Stimulated activated CD8-positive, alpha-beta memory T cell treated with anti-CD3 and anti-CD28 coated beads, Interleukin-4, amount 100 ng/mL, for 24 hours (primary cell): ENCODE results near the gene KRTAP20-2.

Experiments
- DNase-seq: peaks from one replicate; pipeline ENCODE4 v3.0.0-alpha.2; 2020; ENCODE audit warnings: low read depth

Gene KRTAP20-2

DNA sequence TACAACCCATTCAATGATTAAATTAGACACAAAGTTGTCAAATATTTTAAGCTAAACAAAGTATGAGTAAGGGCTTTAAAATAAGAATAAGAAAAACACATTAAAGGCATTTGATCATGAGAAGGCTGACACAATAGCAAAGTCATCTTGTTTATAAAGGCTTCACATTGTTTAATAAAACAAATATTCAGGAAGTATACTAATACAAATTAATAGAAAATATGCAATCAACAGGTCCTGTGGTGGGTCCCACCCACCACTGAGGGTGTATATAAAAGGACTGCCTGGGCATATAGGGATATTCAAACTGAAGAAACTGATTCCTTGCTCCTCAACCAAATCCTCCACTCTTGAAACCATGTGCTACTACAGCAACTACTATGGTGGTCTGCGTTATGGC, at the start of gene KRTAP20-2:
Gene KRTAP20-2, plus strand, starts transcription at position 301 of the 400 bp plus-strand sequence. Its CDS starts 58 bp downstream, at position 359.
- no peak for DNase-seq

- no peak for DNase-seq
These were observed 44.7 kb upstream of the KRTAP20-2 start, which contains the start of gene KRTAP22-2 for GRCh38 chr21:30590297-30590696. Gene KRTAP22-2, minus strand, starts transcription at chr21:30590397.

- DNase-seq = no peak
These were observed 42.9 kb upstream of the KRTAP20-2 start, which contains the start of gene KRTAP6-3 for GRCh38 chr21:30592140-30592539. Gene KRTAP6-3, plus strand, starts transcription at chr21:30592440. Its CDS starts 6 bp downstream, at chr21:30592446.

- no peak for DNase-seq
These were observed 36.2 kb upstream of the KRTAP20-2 start, which contains the start of gene KRTAP6-2 for GRCh38 chr21:30598802-30599201. Gene KRTAP6-2, minus strand, starts transcription at chr21:30598902. Its CDS starts 28 bp downstream, at chr21:30598874.

DNA sequence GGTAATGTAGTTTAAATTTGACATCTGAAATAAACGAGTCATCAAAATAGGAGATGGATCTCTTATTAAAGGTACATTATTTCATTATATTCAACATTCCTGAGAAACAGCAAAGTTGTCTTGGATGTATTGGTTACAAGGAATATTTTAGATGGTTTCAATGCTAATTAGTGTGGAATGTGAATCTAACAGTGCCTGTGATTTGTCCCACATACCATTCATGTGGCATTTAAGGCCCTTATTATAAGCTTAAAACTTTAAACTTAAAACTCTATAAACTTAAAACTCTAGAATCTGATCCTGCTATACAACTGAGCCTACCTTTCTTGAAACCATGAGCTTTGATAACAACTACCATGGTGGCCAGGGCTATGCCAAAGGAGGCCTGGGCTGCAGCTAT, 34.2 kb upstream of the KRTAP20-2 start, which contains the start of gene KRTAP22-1:
Gene KRTAP22-1, plus strand, starts transcription at position 301 of the 400 bp plus-strand sequence.
- no peak for DNase-seq

GRCh38 chr21:30605968-30606367, 29.0 kb upstream of the KRTAP20-2 start:
- DNase-seq = no peak

DNA sequence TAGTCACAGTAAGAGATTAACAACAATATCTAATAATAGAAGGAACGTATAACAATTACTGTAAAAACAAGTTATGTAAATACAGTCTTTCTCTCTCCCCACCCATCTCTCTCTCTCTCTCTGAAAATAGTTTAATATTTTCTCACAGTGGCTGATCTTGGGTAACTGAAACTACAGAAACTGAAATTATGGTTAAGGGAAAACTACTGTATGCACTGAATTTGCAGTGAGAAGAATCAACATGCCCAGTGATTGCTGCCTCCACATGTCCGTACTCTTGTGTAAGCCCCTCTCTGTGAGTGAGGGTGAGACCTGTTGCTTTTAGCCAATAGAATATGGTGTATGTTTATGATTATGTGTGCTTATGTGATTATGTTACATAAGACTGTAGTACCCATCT, 22.9 kb upstream of the KRTAP20-2 start:
- DNase-seq = no peak

DNA sequence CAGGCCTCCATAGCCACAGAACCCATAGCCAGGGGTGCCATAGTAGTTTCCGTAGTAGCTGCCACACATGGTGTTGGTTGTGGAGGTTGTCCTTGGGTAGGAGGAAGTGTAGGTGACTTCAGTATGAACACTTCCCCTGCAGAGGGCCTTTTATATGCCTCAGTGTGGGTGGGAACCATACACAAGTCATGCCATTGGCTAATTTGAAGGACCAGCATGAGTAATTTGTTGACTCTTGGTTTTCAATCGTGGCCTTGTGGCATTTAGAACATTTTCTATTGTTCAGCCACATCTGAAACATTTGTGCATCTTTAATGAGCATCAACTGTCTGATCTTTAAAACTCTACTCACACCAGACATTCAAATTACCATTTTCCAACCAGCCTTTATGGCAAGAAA, 21.2 kb upstream of the KRTAP20-2 start, which contains the start of gene KRTAP6-1:
Gene KRTAP6-1, minus strand, starts transcription at position 95 of the 400 bp plus-strand sequence. Its CDS starts 26 bp downstream, at position 69.
- DNase-seq = no peak

DNA sequence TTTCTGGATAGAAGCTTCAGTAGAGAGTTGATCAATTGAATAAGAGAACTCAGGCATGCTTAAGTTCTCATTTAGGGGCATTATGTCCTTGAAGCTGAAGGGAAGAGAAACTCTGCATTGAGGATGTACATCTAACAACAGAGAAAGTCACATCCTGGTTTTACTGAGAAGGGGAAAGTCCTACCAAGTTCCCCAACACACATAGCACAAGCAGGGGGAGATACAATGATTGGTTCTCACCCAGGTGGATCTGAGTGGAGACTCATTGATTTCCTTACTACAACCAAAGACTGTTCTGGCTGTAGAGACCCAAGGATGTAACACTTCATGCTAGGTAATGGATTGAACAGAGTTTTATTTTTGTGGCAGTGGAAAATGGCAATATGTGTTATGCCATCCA, 19.8 kb upstream of the KRTAP20-2 start:
- DNase-seq = no peak

- DNase-seq = no peak
These were observed 18.9 kb upstream of the KRTAP20-2 start, which contains the start of gene KRTAP20-1 for GRCh38 chr21:30616125-30616524. Gene KRTAP20-1, plus strand, starts transcription at chr21:30616425. Its CDS starts 30 bp downstream, at chr21:30616455.

- DNase-seq = no peak
These were observed 14.9 kb upstream of the KRTAP20-2 start for GRCh38 chr21:30620080-30620479.

GRCh38 chr21:30620522-30620921, 14.5 kb upstream of the KRTAP20-2 start, which contains the start of gene KRTAP20-4:
Gene KRTAP20-4, plus strand, starts transcription at chr21:30620627.
- DNase-seq = no peak

GRCh38 chr21:30623362-30623761, 11.6 kb upstream of the KRTAP20-2 start:
- no peak for DNase-seq

GRCh38 chr21:30625449-30626165, 9.4 kb upstream of the KRTAP20-2 start:
- DNase-seq = no peak

GRCh38 chr21:30628109-30628508, 6.9 kb upstream of the KRTAP20-2 start:
- no peak for DNase-seq

DNA sequence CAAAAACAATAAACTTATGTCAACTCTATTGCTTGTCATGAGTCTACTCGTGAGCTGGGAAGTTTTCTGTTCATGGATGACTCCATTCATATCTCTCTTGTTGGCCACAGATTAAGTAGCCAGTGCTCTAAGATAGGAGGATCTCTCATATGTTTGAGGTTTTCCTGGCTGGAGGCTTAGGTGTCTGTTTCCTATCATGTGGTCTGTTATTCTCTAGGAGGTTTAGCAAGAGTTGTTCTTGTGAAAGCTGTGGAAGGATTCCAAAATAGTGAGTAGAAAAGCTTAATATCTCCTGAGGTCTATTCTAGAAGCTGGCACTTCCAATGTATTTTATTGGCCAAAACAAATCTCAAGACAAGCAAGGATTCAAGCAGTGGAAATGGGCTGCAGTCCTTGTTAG, 5.8 kb upstream of the KRTAP20-2 start:
- no peak for DNase-seq

GRCh38 chr21:30638686-30639085, 3.7 kb downstream of the KRTAP20-2 start:
- no peak for DNase-seq

DNA sequence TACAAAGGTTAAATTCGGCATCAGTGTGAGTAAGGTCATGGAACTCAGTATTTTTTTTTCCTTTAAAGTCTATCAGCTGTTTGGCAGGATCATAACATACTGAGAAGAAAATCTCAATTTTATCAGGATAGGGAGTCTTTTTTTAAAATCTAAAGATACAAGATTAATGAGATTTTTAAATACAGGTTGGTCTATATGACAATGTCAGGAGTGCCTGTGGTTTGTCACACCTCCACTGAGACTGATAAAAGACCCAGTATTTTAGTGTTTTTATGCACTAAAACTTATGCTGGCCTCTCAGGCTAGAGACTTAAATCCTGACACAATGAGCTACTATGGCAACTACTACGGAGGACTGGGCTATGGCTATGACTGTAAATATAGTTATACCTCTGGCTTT, 7.6 kb downstream of the KRTAP20-2 start, which contains the start of gene KRTAP20-3:
Gene KRTAP20-3, plus strand, starts transcription at position 301 of the 400 bp plus-strand sequence.
- DNase-seq = no peak

- no peak for DNase-seq
These were observed 12.0 kb downstream of the KRTAP20-2 start for GRCh38 chr21:30646904-30647414.

GRCh38 chr21:30652891-30653290, 17.9 kb downstream of the KRTAP20-2 start:
- no peak for DNase-seq

DNA sequence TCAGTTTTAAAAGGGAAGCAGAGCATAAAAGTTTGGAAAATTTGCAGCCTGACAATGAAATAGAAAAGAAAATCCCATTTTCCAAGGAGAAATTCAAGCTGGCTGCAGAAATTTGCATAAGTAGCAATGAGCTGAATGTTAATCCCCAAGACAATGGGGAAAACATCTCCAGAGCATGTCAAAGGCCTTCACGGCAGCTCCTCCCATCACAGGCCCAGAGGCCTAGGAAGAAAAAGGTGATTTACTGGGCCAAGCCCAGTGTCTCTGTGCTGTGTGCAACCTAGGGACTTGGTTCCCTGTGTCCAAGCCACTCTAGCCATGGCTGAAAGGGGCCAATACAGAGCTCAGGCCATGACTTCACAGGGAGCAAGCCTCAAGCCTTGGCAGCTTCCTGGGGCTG, 33.8 kb downstream of the KRTAP20-2 start:
- no peak for DNase-seq

DNA sequence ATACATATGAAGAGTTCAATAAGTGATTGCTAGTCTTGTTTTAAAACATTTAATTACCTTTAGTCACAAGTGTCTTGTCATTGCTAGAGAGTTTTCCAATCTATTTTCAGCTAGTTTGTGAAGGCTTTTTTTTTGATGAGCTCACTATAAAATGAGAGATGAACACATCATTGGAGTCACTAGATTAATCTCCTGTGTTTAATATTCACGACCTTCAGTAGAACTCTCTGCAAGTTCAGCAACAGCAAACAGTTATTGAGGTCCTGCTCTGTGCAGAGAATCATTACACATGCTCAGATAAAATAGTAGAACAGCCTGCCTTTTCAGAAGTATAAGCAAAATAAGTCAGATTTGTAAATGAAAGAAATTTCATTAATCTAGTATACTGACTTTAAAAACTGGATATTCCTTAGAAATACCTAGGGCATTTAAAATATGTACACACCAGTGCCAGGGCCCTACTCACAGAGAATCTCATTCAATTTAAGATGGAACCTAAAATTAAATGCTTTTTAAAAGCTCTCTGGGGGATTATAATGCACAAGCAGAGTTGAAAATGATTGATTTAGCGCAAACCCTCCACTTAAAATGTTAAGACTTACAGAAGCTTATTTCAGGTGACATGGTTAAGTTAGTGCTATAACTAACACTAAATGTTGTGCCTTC, 38.1 kb downstream of the KRTAP20-2 start:
- no peak for DNase-seq
